Sigmoid colon (tissue), 7 donors: ENCODE data around the gene ADAMTS17. TPM values are rescaled to one million over a fixed set of nuclear protein-coding genes. Genes with fewer than 3 reads are reported as not detected.
"Not testable (repeated sequence)": the region's sequence is repeated elsewhere in the genome, so short reads cannot be mapped to it uniquely, and the experiment has no call there.

Experiments used
- DNase-seq: peaks from one replicate; pipeline ENCODE4 v3.0.0-alpha.2; 2019
- H3K27ac ChIP-seq, 4 donors: fragments of 200-600 bp; sonication (generic); one replicate each; pipeline ENCODE4 v1.5.1; 2016 to 2019; ENCODE audit warnings: mild to moderate bottlenecking in 1 of 4
- H3K27me3 ChIP-seq, 3 donors: fragments of 200-600 bp; sonication (generic); one replicate each; pipeline ENCODE4 v1.5.1; 2019; ENCODE audit warnings: mild to moderate bottlenecking in 1 of 3
- H3K36me3 ChIP-seq, 4 donors: fragments of 200-600 bp; sonication (generic); one replicate each; pipeline ENCODE4 v1.5.1; 2016 to 2019
- H3K4me1 ChIP-seq, 4 donors: fragments of 200-600 bp; sonication (generic); one replicate each; pipeline ENCODE4 v1.5.1; 2017 to 2019
- H3K4me3 ChIP-seq, 4 donors: fragments of 200-600 bp; sonication (generic); one replicate each; pipeline ENCODE4 v1.5.1; 2017 to 2019; ENCODE audit warnings: mild to moderate bottlenecking in 2 of 4, moderate library complexity in 1 of 4
- H3K9me3 ChIP-seq, 4 donors: fragments of 200-600 bp in 3 of 4; sonication (generic) in 3 of 4; one replicate each; pipeline versions ENCODE4 v1.5.1 to v1.6.1; 2013 to 2019
- CTCF ChIP-seq, 4 experiments: fragments of 450-650 bp in 3 of 4; fragments of 200-600 bp in 1 of 4; IDR thresholded peaks; one replicate each; pipeline ENCODE4 v1.5.1; 2016 to 2019; ENCODE audit warnings: antibody characterized with exemption in 4 of 4, mild to moderate bottlenecking in 3 of 4, moderate library complexity in 2 of 4
- EP300 ChIP-seq, 4 donors: sonication (generic); formaldehyde crosslinking; IDR thresholded peaks; one replicate each; pipeline ENCODE4 v1.6.1; 2017; ENCODE audit warnings: antibody characterized with exemption in 4 of 4
- POLR2A ChIP-seq, 2 donors: fragments of 450-650 bp; IDR thresholded peaks; one replicate each; pipeline ENCODE4 v1.6.1; 2016; ENCODE audit warnings: antibody characterized with exemption in 2 of 2, mild to moderate bottlenecking in 2 of 2, moderate library complexity in 2 of 2
- POLR2AphosphoS5 ChIP-seq, 4 donors: sonication (generic); formaldehyde crosslinking; IDR thresholded peaks; one replicate each; pipeline ENCODE4 v1.6.1; 2017; ENCODE audit warnings: antibody characterized with exemption in 4 of 4
- WGBS, 2 donors: extraction: QIAGEN DNeasy Blood & Tissue Kit; methylation state at CpG; one replicate each; pipeline ENCODE4 v1.1.7; 2013; 5-methylcytosine and 5-hydroxymethylcytosine counted together
- intact Hi-C: fragments of 100-400 bp; cut with DNase I; formaldehyde crosslinking; loops from one replicate; pipeline ENCODE4 v1.15.1; 2023
- polyA plus RNA-seq, 3 donors: library from polyadenylated mRNA; stranded (reverse); fragments of 200-250 nt; gene quantifications; one replicate each; pipeline ENCODE4 v1.2.3, GENCODE V29; 2013
- small RNA-seq, 3 donors: library from RNA; depleted of rRNA; stranded (forward); fragments of <200 nt; gene quantifications; one replicate each; pipeline ENCODE3, GENCODE V24; 2016
- total RNA-seq, 4 donors: library from RNA; depleted of rRNA; stranded (reverse); fragments of >200 nt; gene quantifications; one replicate each; pipeline ENCODE4 v1.1.0, GENCODE V29; 2016
- donor health status: healthy with polysubstance abuse.
- donor health status: Bipolar disorder and iron deficiency.
- donor health status: healthy.

Gene ADAMTS17
- total and polyA plus RNA-seq, 7 donors, result 0.46 to 3.6 (median 1.2) TPM

GRCh38 chr15:99928429-99928981 lies 413.3 kb downstream of the ADAMTS17 start:
- Histone ChIP-seq H3K4me3 (peak overlapping the region; percentile 22 to 51 (median 36)), H3K36me3 (no peaks in the 10 kb centered on the region), H3K9me3 (no peaks in the 10 kb centered on the region), H3K27me3 (no peaks in the 10 kb centered on the region), H3K27ac (peak overlapping the region; percentile 59 to 81 (median 76)), H3K4me1 (peaks cover 0 to 11% (median 6%) of the 10 kb centered on the region in 4 donors)
- peak; percentile 43 to 70 (median 48) for TF ChIP-seq CTCF (IDR thresholded peaks at IDR 0.05)
- TF ChIP-seq POLR2AphosphoS5 (IDR thresholded peaks at IDR 0.05), result no peak
- WGBS, 2 donors, result 2 to 6% methylated on average over 38 of the region's 38 CpGs
- intact Hi-C loops, result loop anchor here (2.0 to 10.0 kb wide), 5 partner anchors 114 to 676 kb away; partner anchors contain the start of genes ASB7 and LINS1
- peak; percentile 90 for DNase-seq

GRCh38 chr15:99926532-99926931 lies 415.2 kb downstream of the ADAMTS17 start:
- not testable (repeated sequence) for H3K9me3 ChIP-seq, DNase-seq, H3K27ac ChIP-seq, H3K27me3 ChIP-seq, H3K36me3 ChIP-seq
- Histone ChIP-seq H3K4me1 (peaks cover 0 to 11% (median 6%) of the 10 kb centered on the region in 4 donors), H3K4me3 (peak overlapping the region in 2 of 4 donors; percentile 40 to 46)
- intact Hi-C loops, result loop anchor here (5.0 to 10.0 kb wide), 4 partner anchors 112 to 678 kb away; partner anchors contain the start of genes ASB7 and LINS1
- 0% methylated on average over 2 of the region's 48 CpGs; no CpG with 5 or more reads in 1 of the 2 donors for WGBS, 2 donors

- no peak for TF ChIP-seq POLR2A (IDR thresholded peaks at IDR 0.05)
- no peak for TF ChIP-seq EP300 (IDR thresholded peaks at IDR 0.05)
- no peak for TF ChIP-seq POLR2AphosphoS5 (IDR thresholded peaks at IDR 0.05)
- TF ChIP-seq CTCF (IDR thresholded peaks at IDR 0.05), result no peak
- Histone ChIP-seq H3K4me1 (peaks cover 0 to 11% (median 6%) of the 10 kb centered on the region in 4 donors), H3K27me3 (no peaks in the 10 kb centered on the region), H3K9me3 (no peaks in the 10 kb centered on the region), H3K27ac (peak overlapping the region; percentile 57 to 80 (median 59)), H3K4me3 (peak overlapping the region; percentile 33 to 46 (median 36)), H3K36me3 (no peaks in the 10 kb centered on the region)
- DNase-seq, result peak; percentile 85
- intact Hi-C loops, result loop anchor here (5.0 to 10.0 kb wide), 4 partner anchors 111 to 679 kb away; partner anchors contain the start of genes ASB7 and LINS1
- 17 to 18% methylated on average over 33 of the region's 33 CpGs for WGBS, 2 donors
These were observed 415.9 kb downstream of the ADAMTS17 start for GRCh38 chr15:99925661-99926461.

GRCh38 chr15:99923711-99924110 lies 418.1 kb downstream of the ADAMTS17 start:
- DNase-seq, result no peak
- Histone ChIP-seq H3K4me1 (peaks cover 0 to 9% (median 3%) of the 10 kb centered on the region in 4 donors), H3K27ac (no peak overlapping the region), H3K27me3 (peaks cover 0 to 2% (median 0%) of the 10 kb centered on the region in 3 donors), H3K36me3 (no peaks in the 10 kb centered on the region), H3K4me3 (no peak overlapping the region), H3K9me3 (no peaks in the 10 kb centered on the region)
- 70 to 87% methylated on average over 3 of the region's 3 CpGs for WGBS, 2 donors
- intact Hi-C loops, result loop anchor here (10.0 kb wide), 2 partner anchors 109 to 681 kb away; partner anchors contain the start of genes ASB7 and LINS1
- no peak for TF ChIP-seq EP300 (IDR thresholded peaks at IDR 0.05)

Small RNA genes within 50 kb of the gene (small RNA-seq; reads per million reads assigned to genes)
- gene RNA5SP402, result 0 reads per million in 3 donors

Other genes with a start within 250 kb of the ADAMTS17 start
- gene CERS3, start 187.0 kb upstream of the ADAMTS17 start, total RNA-seq, result under 1 TPM in 1 of 4 donors, not detected in 3; 0.49 TPM
- under 1 TPM in 1 of 3 donors, not detected in 2; 0.20 TPM for gene CERS3, start 187.0 kb upstream of the ADAMTS17 start, polyA plus RNA-seq